ENCODE measurements around the gene KAZALD1.
A peak's percentile ranks its signal among the peaks of the same experiment; 100 is the strongest.

KAZALD1 gene

DNA sequence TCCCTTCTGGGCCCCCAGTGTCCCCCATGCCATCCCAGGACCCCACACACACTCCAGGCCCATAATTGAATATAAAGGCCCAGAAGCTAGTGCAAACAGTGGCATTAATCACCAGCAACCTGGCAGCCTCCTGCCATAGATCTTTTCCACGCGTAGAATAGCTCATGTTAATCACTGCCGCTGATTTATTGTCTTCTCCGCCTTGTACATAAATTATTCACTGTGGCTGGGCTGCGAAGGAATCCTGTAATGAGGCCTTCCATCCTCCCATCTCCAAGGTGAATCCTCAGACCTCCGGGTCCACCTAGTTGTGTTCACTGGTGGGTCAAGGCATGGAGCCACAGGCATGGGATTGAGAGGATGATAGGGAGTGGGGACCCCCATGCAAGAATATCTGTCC, 33.2 kb downstream of the KAZALD1 start:
- no peak for DNase-seq
- Histone ChIP-seq H3K4me3 (ENCODE audit: low read depth, low read length) (no peak overlapping the region), H3K27ac (no peak overlapping the region), H3K27me3 (replicated peaks) (peaks cover 12% of the 10 kb centered on the region), H3K36me3 (replicated peaks) (no peaks in the 10 kb centered on the region)
- in situ Hi-C loops (cut with HindIII; ENCODE audit: low pct_ligation_motif_present, low sequenced_read_pairs) = no loop called here
- TF ChIP-seq CTCF (IDR thresholded peaks at IDR 0.05; ENCODE audit: low read depth, low read length, missing control alignments) = no peak

DNA sequence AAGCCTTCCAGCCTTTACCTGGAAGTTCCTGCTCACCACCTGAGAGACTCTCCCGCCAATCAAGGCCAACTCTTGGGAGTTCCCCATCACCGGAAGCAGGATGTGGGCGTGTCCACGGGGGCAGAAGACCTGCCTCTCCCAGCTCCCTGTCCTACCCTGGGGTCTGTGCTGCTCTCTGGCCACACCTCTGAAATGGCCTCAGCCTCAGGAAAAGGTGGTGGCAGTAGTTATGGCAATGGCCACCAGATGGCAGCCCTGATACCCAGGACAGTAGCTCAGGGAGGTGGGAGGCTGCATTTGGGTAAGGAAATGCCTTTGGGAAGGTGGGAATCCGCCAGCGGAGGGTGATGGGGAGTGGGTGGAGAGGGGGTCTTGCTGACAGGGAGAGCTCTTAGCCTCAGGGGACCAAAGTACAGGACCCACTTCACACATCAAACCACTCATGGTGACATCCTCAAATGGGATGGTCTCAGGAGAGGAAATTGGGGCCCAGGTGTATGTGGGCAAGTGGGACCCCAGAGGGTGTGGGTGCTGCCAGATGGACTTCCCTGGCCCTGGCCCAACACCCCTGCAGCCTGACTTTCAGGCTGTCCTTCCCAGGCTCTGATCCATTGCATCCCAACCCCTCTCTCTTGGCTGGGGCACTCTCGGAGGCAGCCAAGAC, 33.9 kb downstream of the KAZALD1 start:
- peak; percentile 93 for TF ChIP-seq CTCF (IDR thresholded peaks at IDR 0.05; ENCODE audit: low read depth, low read length, missing control alignments)
- in situ Hi-C loops (cut with HindIII; ENCODE audit: low pct_ligation_motif_present, low sequenced_read_pairs) = no loop called here
- Histone ChIP-seq H3K27ac (no peak overlapping the region), H3K27me3 (replicated peaks) (peaks cover 19% of the 10 kb centered on the region), H3K36me3 (replicated peaks) (no peaks in the 10 kb centered on the region), H3K4me3 (ENCODE audit: low read depth, low read length) (no peak overlapping the region)
- peak; percentile 68 for DNase-seq

- no peak for DNase-seq
- Histone ChIP-seq H3K27me3 (replicated peaks) (peaks cover 19% of the 10 kb centered on the region), H3K4me3 (ENCODE audit: low read depth, low read length) (no peak overlapping the region), H3K27ac (no peak overlapping the region), H3K36me3 (replicated peaks) (no peaks in the 10 kb centered on the region)
- no peak for TF ChIP-seq CTCF (IDR thresholded peaks at IDR 0.05; ENCODE audit: low read depth, low read length, missing control alignments)
- in situ Hi-C loops (cut with HindIII; ENCODE audit: low pct_ligation_motif_present, low sequenced_read_pairs) = no loop called here
Measured at GRCh38 chr10:101096378-101096777, 34.6 kb downstream of the KAZALD1 start.

- in situ Hi-C loops (cut with HindIII; ENCODE audit: low pct_ligation_motif_present, low sequenced_read_pairs) = no loop called here
- no peak for DNase-seq
- Histone ChIP-seq H3K27ac (no peak overlapping the region), H3K4me3 (ENCODE audit: low read depth, low read length) (no peak overlapping the region), H3K36me3 (replicated peaks) (no peaks in the 10 kb centered on the region), H3K27me3 (replicated peaks) (peaks cover 18% of the 10 kb centered on the region)
- no peak for TF ChIP-seq CTCF (IDR thresholded peaks at IDR 0.05; ENCODE audit: low read depth, low read length, missing control alignments)
Measured at GRCh38 chr10:101097881-101098280, 36.1 kb downstream of the KAZALD1 start.

- DNase-seq = no peak
- H3K27ac ChIP-seq = no peak overlapping the region
- TF ChIP-seq CTCF (IDR thresholded peaks at IDR 0.05; ENCODE audit: low read depth, low read length, missing control alignments) = no peak
- H3K4me3 ChIP-seq (ENCODE audit: low read depth, low read length) = no peak overlapping the region
- peaks cover 15% of the 10 kb centered on the region for H3K27me3 ChIP-seq (replicated peaks)
- in situ Hi-C loops (cut with HindIII; ENCODE audit: low pct_ligation_motif_present, low sequenced_read_pairs) = no loop called here
- H3K36me3 ChIP-seq (replicated peaks) = no peaks in the 10 kb centered on the region
Measured at GRCh38 chr10:101099901-101100300, 38.1 kb downstream of the KAZALD1 start.

- Histone ChIP-seq H3K27me3 (replicated peaks) (peaks cover 15% of the 10 kb centered on the region), H3K4me3 (ENCODE audit: low read depth, low read length) (no peak overlapping the region), H3K36me3 (replicated peaks) (no peaks in the 10 kb centered on the region), H3K27ac (no peak overlapping the region)
- in situ Hi-C loops (cut with HindIII; ENCODE audit: low pct_ligation_motif_present, low sequenced_read_pairs) = no loop called here
- TF ChIP-seq CTCF (IDR thresholded peaks at IDR 0.05; ENCODE audit: low read depth, low read length, missing control alignments) = peak; percentile 11
- DNase-seq = no peak
Measured at GRCh38 chr10:101101372-101101881, 39.6 kb downstream of the KAZALD1 start.

All from brain microvascular endothelial cell (primary cell).